OCI-LY3 (cell line): ENCODE data around the gene ZMIZ1.

Experiments used
- EZH2phosphoT487 ChIP-seq: fragments of 200-600 bp; shearing (Covaris generic); IDR thresholded peaks from 2 replicates; pipeline ENCODE4 v1.6.1; 2018; ENCODE audit warnings: antibody characterized with exemption, mixed run types, low read depth
- TF ChIP-seq, protein P1 (sequence below): fragments of 200-600, 300-600 bp; sonication (generic); IDR thresholded peaks from 2 replicates; pipeline ENCODE4 v1.5.1; 2014; ENCODE audit warnings: antibody characterized with exemption, low read length, low read depth

DNA sequence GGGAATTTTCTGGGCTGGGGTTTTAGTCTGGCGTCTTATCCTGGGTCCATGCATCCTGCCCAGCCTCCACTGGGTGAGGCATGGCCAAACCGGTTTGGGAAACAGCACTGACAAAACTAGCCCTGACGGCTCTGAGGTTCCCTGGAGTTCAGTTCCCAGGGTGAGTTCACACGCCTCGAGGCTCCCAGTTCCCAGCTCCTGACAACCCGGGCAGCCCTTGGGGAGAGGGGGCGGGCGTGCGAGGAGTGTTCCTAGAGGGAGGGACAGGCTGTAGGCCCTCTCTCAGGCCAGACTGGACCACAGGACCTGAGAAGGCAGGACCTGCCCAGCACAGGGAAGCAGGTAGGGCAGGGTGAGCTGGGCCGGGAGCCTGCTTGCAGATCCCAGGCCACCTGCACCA, 196.2 kb downstream of the ZMIZ1 start:
- TF ChIP-seq, protein P1, sequence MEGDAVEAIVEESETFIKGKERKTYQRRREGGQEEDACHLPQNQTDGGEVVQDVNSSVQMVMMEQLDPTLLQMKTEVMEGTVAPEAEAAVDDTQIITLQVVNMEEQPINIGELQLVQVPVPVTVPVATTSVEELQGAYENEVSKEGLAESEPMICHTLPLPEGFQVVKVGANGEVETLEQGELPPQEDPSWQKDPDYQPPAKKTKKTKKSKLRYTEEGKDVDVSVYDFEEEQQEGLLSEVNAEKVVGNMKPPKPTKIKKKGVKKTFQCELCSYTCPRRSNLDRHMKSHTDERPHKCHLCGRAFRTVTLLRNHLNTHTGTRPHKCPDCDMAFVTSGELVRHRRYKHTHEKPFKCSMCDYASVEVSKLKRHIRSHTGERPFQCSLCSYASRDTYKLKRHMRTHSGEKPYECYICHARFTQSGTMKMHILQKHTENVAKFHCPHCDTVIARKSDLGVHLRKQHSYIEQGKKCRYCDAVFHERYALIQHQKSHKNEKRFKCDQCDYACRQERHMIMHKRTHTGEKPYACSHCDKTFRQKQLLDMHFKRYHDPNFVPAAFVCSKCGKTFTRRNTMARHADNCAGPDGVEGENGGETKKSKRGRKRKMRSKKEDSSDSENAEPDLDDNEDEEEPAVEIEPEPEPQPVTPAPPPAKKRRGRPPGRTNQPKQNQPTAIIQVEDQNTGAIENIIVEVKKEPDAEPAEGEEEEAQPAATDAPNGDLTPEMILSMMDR: no peak
- TF ChIP-seq EZH2phosphoT487: no peak
